Activated T-helper 1 cell treated with anti-CD3 and anti-CD28 coated beads, Interleukin-12 subunit alpha, Interleukin-12 subunit beta, Interleukin-2, Interleukin-4 antibody, amounts not matched to agents 30 ng/mL and 10 ng/mL and 1 ng/mL, durations not matched to agents 14 hours and 24 hours and 36 hours (primary cell): Measurements from ENCODE around the gene HLA-DQA1. TPM values are rescaled to one million over a fixed set of nuclear protein-coding genes. Genes with fewer than 3 reads are reported as not detected.
A peak's percentile ranks its signal among the peaks of the same experiment; 100 is the strongest.
"Not testable (repeated sequence)": the region's sequence is repeated elsewhere in the genome, so short reads cannot be mapped to it uniquely, and the experiment has no call there.

Experiments
- DNase-seq: peaks from one replicate; pipeline ENCODE4 v3.0.0; 2021; ENCODE audit warnings: low spot score
- H3K27ac Mint-ChIP-seq: one replicate; pipeline ENCODE4 v1.8.0; 2021; ENCODE audit warnings: mild to moderate bottlenecking, mixed read lengths
- H3K27me3 Mint-ChIP-seq: one replicate; pipeline ENCODE4 v1.8.0; 2022; ENCODE audit warnings: mild to moderate bottlenecking, moderate library complexity, mixed read lengths; ENCODE audit not compliant: insufficient read depth
- H3K36me3 Mint-ChIP-seq: one replicate; pipeline ENCODE4 v1.8.0; 2021; ENCODE audit warnings: low read depth, mixed read lengths
- H3K4me1 Mint-ChIP-seq: one replicate; pipeline ENCODE4 v1.8.0; 2021; ENCODE audit warnings: low read depth, mixed read lengths
- H3K4me3 Mint-ChIP-seq: one replicate; pipeline ENCODE4 v1.8.0; 2021; ENCODE audit warnings: mild to moderate bottlenecking, moderate library complexity, mixed read lengths
- H3K9me3 Mint-ChIP-seq: one replicate; pipeline ENCODE4 v1.8.0; 2021; ENCODE audit warnings: mixed read lengths
- intact Hi-C: fragments of 100-400 bp; cut with micrococcal nuclease; formaldehyde crosslinking; loops from one replicate; pipeline ENCODE4 v1.15.1; 2024
- total RNA-seq: library from RNA; stranded (reverse); gene quantifications from 2 replicates; pipeline ENCODE4 v1.2.3, GENCODE V29; 2022

HLA-DQA1 gene
- total RNA-seq, 1 donor from 2014 or later, result 12.5 TPM

GRCh38 chr6:32668226-32668747, 31.1 kb downstream of the HLA-DQA1 start:
- Mint-ChIP-seq H3K27me3 (peaks cover 28% of the 10 kb centered on the region), H3K27ac (no peak overlapping the region), H3K36me3 (peaks cover 11% of the 10 kb centered on the region), H3K4me3 (peak overlapping the region; percentile 19), H3K4me1 (peaks cover 45% of the 10 kb centered on the region), H3K9me3 (no peaks in the 10 kb centered on the region)
- intact Hi-C loops, result loop anchor here (1.0 to 5.0 kb wide), 2 partner anchors 17 to 184 kb away; partner anchors contain the start of genes PSMB9 and TAP1
- peak; percentile 56 for DNase-seq

- Mint-ChIP-seq H3K27me3 (peaks cover 25% of the 10 kb centered on the region), H3K27ac (no peak overlapping the region), H3K36me3 (peaks cover 11% of the 10 kb centered on the region), H3K4me1 (peaks cover 45% of the 10 kb centered on the region), H3K9me3 (peaks cover 4% of the 10 kb centered on the region), H3K4me3 (no peak overlapping the region)
- intact Hi-C loops, result loop anchor here (5.0 kb wide), 1 partner anchor 183 kb away; the partner anchor contains the start of genes PSMB9 and TAP1
- DNase-seq, result no peak
Observed at GRCh38 chr6:32669240-32669639, 32.0 kb downstream of the HLA-DQA1 start.

DNA sequence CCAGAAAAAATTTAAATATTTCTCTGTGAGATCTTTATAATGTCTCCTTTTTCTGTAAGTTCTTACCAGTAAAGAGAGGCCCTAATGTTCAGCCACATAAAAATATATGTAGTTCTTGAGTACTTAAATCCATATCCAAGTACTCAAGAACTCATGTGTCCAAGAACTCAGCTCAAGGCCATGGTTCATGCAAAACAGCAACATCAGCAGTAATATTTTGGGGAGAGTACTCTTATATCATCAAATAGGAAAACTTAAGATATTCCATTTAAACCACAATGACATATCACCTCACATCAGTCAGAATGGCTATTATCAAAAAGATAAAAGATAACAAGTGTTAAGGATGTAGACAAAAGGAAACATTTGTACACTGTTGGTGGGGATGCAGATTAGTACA, 32.7 kb downstream of the HLA-DQA1 start:
- H3K4me3 Mint-ChIP-seq, result no peak overlapping the region
- no peak overlapping the region for H3K27ac Mint-ChIP-seq
- H3K27me3 Mint-ChIP-seq, result peaks cover 25% of the 10 kb centered on the region
- peaks cover 9% of the 10 kb centered on the region for H3K36me3 Mint-ChIP-seq
- H3K4me1 Mint-ChIP-seq, result peaks cover 41% of the 10 kb centered on the region
- intact Hi-C loops, result loop anchor here (5.0 kb wide), 1 partner anchor 182 kb away; the partner anchor contains the start of genes PSMB9 and TAP1
- peaks cover 4% of the 10 kb centered on the region for H3K9me3 Mint-ChIP-seq
- no peak for DNase-seq

DNA sequence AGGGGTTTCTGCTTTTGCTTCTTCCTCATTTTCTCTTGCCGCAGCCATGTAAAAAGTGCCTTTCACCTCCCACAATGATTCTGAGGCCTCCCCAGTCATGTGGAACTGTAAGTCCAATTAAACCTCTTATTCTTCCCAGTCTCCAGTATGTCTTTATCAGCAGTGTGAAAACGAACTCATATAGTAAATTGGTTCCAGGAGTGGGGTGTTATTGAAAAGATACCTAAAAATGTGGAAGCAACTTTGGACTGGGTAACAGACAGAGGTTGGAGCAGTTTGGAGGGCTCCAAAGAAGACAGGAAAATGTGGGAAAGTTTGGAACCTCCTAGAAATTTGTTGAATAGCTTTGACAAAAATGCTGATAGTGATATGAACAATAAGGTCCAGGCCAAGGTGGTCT, 34.7 kb downstream of the HLA-DQA1 start:
- H3K9me3 Mint-ChIP-seq, intact Hi-C loops, H3K4me3 Mint-ChIP-seq, DNase-seq, H3K27ac Mint-ChIP-seq, H3K36me3 Mint-ChIP-seq: not testable (repeated sequence)
- Mint-ChIP-seq H3K27me3 (peaks cover 15% of the 10 kb centered on the region), H3K4me1 (peaks cover 24% of the 10 kb centered on the region)

GRCh38 chr6:32674123-32674522, 36.9 kb downstream of the HLA-DQA1 start:
- not testable (repeated sequence) for DNase-seq

GRCh38 chr6:32679492-32679891, 42.3 kb downstream of the HLA-DQA1 start:
- Mint-ChIP-seq H3K4me1 (peaks cover 10% of the 10 kb centered on the region), H3K27me3 (peaks cover 40% of the 10 kb centered on the region), H3K4me3 (no peak overlapping the region), H3K9me3 (peaks cover 20% of the 10 kb centered on the region), H3K27ac (no peak overlapping the region), H3K36me3 (peaks cover 1% of the 10 kb centered on the region)
- DNase-seq, result no peak
- intact Hi-C loops, result no loop called here

More at GRCh38 chr6:32674123-32674522, 36.9 kb downstream of the HLA-DQA1 start:
- Mint-ChIP-seq H3K27me3 (peaks cover 26% of the 10 kb centered on the region), H3K9me3 (peaks cover 18% of the 10 kb centered on the region)
- H3K4me1 Mint-ChIP-seq, intact Hi-C loops, H3K36me3 Mint-ChIP-seq, H3K4me3 Mint-ChIP-seq, H3K27ac Mint-ChIP-seq: not testable (repeated sequence)

DNA sequence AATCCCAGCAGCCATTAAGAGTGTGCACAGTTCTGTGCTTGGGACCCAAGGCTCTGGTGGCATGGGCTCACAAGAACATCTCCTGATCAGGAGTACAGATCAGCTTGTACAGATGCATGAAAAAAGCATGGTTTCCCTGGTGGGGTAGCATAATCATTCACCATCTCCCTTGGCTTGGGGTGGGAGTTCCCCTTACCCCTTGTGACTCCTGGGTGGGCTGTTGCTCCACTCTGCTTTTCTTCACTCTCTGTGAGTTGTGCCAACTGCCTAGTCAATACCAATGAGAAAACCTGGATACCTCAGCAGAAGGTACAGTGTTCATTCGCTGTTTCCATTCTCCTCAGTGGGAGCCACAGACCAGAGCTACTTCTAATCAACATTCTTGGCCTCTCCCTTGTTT, 42.8 kb downstream of the HLA-DQA1 start:
- intact Hi-C loops, result no loop called here
- Mint-ChIP-seq H3K4me3 (no peak overlapping the region), H3K4me1 (peaks cover 16% of the 10 kb centered on the region), H3K27ac (no peak overlapping the region), H3K9me3 (peaks cover 20% of the 10 kb centered on the region), H3K36me3 (peaks cover 1% of the 10 kb centered on the region), H3K27me3 (peaks cover 37% of the 10 kb centered on the region)
- no peak for DNase-seq

- Mint-ChIP-seq H3K27me3 (peaks cover 17% of the 10 kb centered on the region), H3K36me3 (peaks cover 1% of the 10 kb centered on the region), H3K4me1 (peaks cover 41% of the 10 kb centered on the region), H3K9me3 (peaks cover 6% of the 10 kb centered on the region), H3K27ac (peak overlapping the region; percentile 37), H3K4me3 (no peak overlapping the region)
- intact Hi-C loops, result no loop called here
- no peak for DNase-seq
Observed at GRCh38 chr6:32684246-32684645, 47.0 kb downstream of the HLA-DQA1 start.

- peak overlapping the region; percentile 66 for H3K4me3 Mint-ChIP-seq
- peaks cover 46% of the 10 kb centered on the region for H3K4me1 Mint-ChIP-seq
- intact Hi-C loops, result loop anchor here (1.0 kb wide), 4 partner anchors 17 to 430 kb away; no protein-coding TSS in a partner anchor
Observed at GRCh38 chr6:32685603-32686002, 48.4 kb downstream of the HLA-DQA1 start.

DNA sequence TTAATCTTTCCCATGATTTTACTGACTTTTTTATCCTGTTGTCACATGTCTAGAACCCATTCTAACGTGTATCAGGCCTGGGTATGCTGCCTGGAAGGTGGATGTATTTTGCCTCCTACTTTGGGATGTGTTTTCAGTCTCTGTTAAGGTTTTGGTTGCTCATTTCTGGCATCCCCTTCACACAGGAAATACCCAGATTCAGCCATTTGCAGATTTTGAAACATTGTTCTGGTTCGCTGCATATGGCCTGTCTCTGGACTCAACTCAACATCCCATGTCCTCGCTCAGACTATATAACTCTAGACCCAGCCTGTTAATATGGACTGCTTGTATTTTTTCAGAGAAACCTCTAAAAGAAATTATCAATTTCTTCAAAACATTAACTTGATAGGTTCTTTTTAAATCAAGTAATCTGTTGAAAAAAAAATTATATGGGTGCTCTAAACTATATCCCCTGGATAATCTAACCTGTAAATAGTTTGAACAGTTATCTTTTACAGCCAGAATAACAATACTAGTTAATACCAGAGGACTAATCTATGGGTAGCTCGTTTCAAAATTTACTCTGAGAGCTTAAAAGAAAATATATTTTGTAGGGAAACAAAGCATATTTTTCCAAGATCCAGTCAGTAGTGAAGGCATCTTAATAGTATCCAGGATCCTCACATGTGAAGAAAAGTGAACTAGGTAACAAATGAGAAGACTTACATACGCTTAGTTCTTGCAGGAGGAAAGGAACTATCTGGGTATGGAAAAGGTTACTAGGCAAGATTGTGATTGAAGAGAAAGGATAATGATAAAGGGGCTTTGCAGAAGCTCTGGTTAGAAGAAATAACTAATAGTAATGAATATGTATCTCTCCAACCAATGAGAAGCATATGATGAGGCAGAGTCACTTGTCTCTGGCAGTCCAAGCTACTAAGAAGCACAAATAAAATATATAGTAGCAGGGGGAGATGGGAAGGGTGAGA, 52.6 kb downstream of the HLA-DQA1 start:
- intact Hi-C loops, result no loop called here

More at GRCh38 chr6:32685603-32686002, 48.4 kb downstream of the HLA-DQA1 start:
- DNase-seq, result peak; percentile 47
- peaks cover 6% of the 10 kb centered on the region for H3K9me3 Mint-ChIP-seq
- H3K27ac Mint-ChIP-seq, result peak overlapping the region; percentile 77
- H3K27me3 Mint-ChIP-seq, result peaks cover 11% of the 10 kb centered on the region
- H3K36me3 Mint-ChIP-seq, result peaks cover 1% of the 10 kb centered on the region

GRCh38 chr6:32692019-32692418, 54.8 kb downstream of the HLA-DQA1 start:
- H3K27me3 Mint-ChIP-seq, result peaks cover 43% of the 10 kb centered on the region
- no peaks in the 10 kb centered on the region for H3K36me3 Mint-ChIP-seq
- H3K4me3 Mint-ChIP-seq, result no peak overlapping the region
- no peak overlapping the region for H3K27ac Mint-ChIP-seq
- H3K9me3 Mint-ChIP-seq, result no peaks in the 10 kb centered on the region
- intact Hi-C loops, result loop anchor here (1.0 to 2.0 kb wide), 2 partner anchors 260 to 277 kb away; no protein-coding TSS in a partner anchor
- peak; percentile 32 for DNase-seq
- H3K4me1 Mint-ChIP-seq, result peaks cover 18% of the 10 kb centered on the region

More for the DNA sequence above, 52.6 kb downstream of the HLA-DQA1 start:
- no peaks in the 10 kb centered on the region for H3K9me3 Mint-ChIP-seq
- H3K27ac Mint-ChIP-seq, result no peak overlapping the region
- no peak overlapping the region for H3K4me3 Mint-ChIP-seq
- DNase-seq, result no peak
- H3K27me3 Mint-ChIP-seq, result peaks cover 26% of the 10 kb centered on the region
- H3K36me3 Mint-ChIP-seq, result no peaks in the 10 kb centered on the region
- H3K4me1 Mint-ChIP-seq, result peaks cover 40% of the 10 kb centered on the region
